ENCODE data around the gene BPIFA2.

The BPIFA2 gene

GRCh38 chr20:33172781-33173180 is 4.8 kb downstream of the BPIFA2 start:
- H3K27me3 Mint-ChIP-seq (ENCODE audit: low read depth) = peaks cover 13% of the 10 kb centered on the region

GRCh38 chr20:33175123-33175522 is 7.2 kb downstream of the BPIFA2 start:
- TF ChIP-seq CTCF (IDR thresholded peaks at IDR 0.05; ENCODE audit: unreplicated experiment in 3 of 3) = no peak
- no peaks in the 10 kb centered on the region for H3K36me3 Mint-ChIP-seq (ENCODE audit: low read depth)
- no peak overlapping the region for H3K27ac Mint-ChIP-seq
- no peak overlapping the region for H3K4me3 Mint-ChIP-seq
- no peaks in the 10 kb centered on the region for H3K4me1 Mint-ChIP-seq
- H3K27me3 Mint-ChIP-seq (ENCODE audit: low read depth) = peaks cover 10% of the 10 kb centered on the region
- peaks cover 12% of the 10 kb centered on the region for H3K9me3 Mint-ChIP-seq

More at GRCh38 chr20:33172781-33173180, 4.8 kb downstream of the BPIFA2 start:
- Mint-ChIP-seq H3K27ac (no peak overlapping the region), H3K4me3 (no peak overlapping the region), H3K4me1 (no peaks in the 10 kb centered on the region), H3K9me3 (peaks cover 15% of the 10 kb centered on the region), H3K36me3 (ENCODE audit: low read depth) (no peaks in the 10 kb centered on the region)
- TF ChIP-seq CTCF (IDR thresholded peaks at IDR 0.05; ENCODE audit: unreplicated experiment in 3 of 3) = no peak

GRCh38 chr20:33176101-33176500 is 8.1 kb downstream of the BPIFA2 start:
- peaks cover 10% of the 10 kb centered on the region for H3K27me3 Mint-ChIP-seq (ENCODE audit: low read depth)
- TF ChIP-seq CTCF (IDR thresholded peaks at IDR 0.05; ENCODE audit: unreplicated experiment in 3 of 3) = no peak
- H3K27ac Mint-ChIP-seq = no peak overlapping the region
- H3K4me1 Mint-ChIP-seq = no peaks in the 10 kb centered on the region
- H3K36me3 Mint-ChIP-seq (ENCODE audit: low read depth) = no peaks in the 10 kb centered on the region
- no peak overlapping the region for H3K4me3 Mint-ChIP-seq
- peaks cover 9% of the 10 kb centered on the region for H3K9me3 Mint-ChIP-seq

GRCh38 chr20:33177866-33178265 is 9.9 kb downstream of the BPIFA2 start:
- no peak for TF ChIP-seq CTCF (IDR thresholded peaks at IDR 0.05; ENCODE audit: unreplicated experiment in 3 of 3)
- no peak overlapping the region for H3K4me3 Mint-ChIP-seq

GRCh38 chr20:33178726-33179125 is 10.8 kb downstream of the BPIFA2 start:
- no peaks in the 10 kb centered on the region for H3K36me3 Mint-ChIP-seq (ENCODE audit: low read depth)
- H3K27ac Mint-ChIP-seq = no peak overlapping the region
- H3K4me1 Mint-ChIP-seq = no peaks in the 10 kb centered on the region
- H3K27me3 Mint-ChIP-seq (ENCODE audit: low read depth) = peaks cover 17% of the 10 kb centered on the region
- peaks cover 2% of the 10 kb centered on the region for H3K9me3 Mint-ChIP-seq
- no peak overlapping the region for H3K4me3 Mint-ChIP-seq
- TF ChIP-seq CTCF (IDR thresholded peaks at IDR 0.05; ENCODE audit: unreplicated experiment in 3 of 3) = no peak

More at GRCh38 chr20:33177866-33178265, 9.9 kb downstream of the BPIFA2 start:
- Mint-ChIP-seq H3K27me3 (ENCODE audit: low read depth) (peaks cover 11% of the 10 kb centered on the region), H3K27ac (no peak overlapping the region), H3K36me3 (ENCODE audit: low read depth) (no peaks in the 10 kb centered on the region), H3K9me3 (no peaks in the 10 kb centered on the region), H3K4me1 (no peaks in the 10 kb centered on the region)

GRCh38 chr20:33180169-33180568 is 12.2 kb downstream of the BPIFA2 start:
- no peak for TF ChIP-seq CTCF (IDR thresholded peaks at IDR 0.05; ENCODE audit: unreplicated experiment in 3 of 3)
- Mint-ChIP-seq H3K27me3 (ENCODE audit: low read depth) (peaks cover 16% of the 10 kb centered on the region), H3K4me3 (no peak overlapping the region), H3K36me3 (ENCODE audit: low read depth) (no peaks in the 10 kb centered on the region), H3K9me3 (peaks cover 7% of the 10 kb centered on the region), H3K27ac (no peak overlapping the region), H3K4me1 (no peaks in the 10 kb centered on the region)
